Loucy (cell line): ENCODE results near the gene OXER1.

Experiments used
- H2AFZ ChIP-seq: fragments of 200-600 bp; sonication (generic); 2 replicates; pipeline ENCODE4 v1.6.0; 2016; ENCODE audit warnings: antibody characterized with exemption, mild to moderate bottlenecking, low read length, moderate library complexity
- H3F3A ChIP-seq: fragments of 200-600 bp; 2 replicates; pipeline ENCODE4 v1.6.0; 2016; ENCODE audit warnings: antibody characterized with exemption, low read depth, mild to moderate bottlenecking
- H3K27me3 ChIP-seq: fragments of 200-600 bp; sonication (generic); 2 replicates; pipeline ENCODE4 v1.6.1; 2014; ENCODE audit warnings: low read length, mild to moderate bottlenecking; ENCODE audit not compliant: insufficient read depth, poor library complexity, severe bottlenecking
- H3K36me3 ChIP-seq: fragments of 200-600 bp; sonication (generic); 2 replicates; pipeline ENCODE4 v1.6.1; 2016; ENCODE audit warnings: low read length; ENCODE audit not compliant: insufficient read depth
- H3K4me1 ChIP-seq: fragments of 200-600 bp; sonication (generic); 2 replicates; pipeline ENCODE4 v1.5.1; 2014; ENCODE audit warnings: low read length, mild to moderate bottlenecking; ENCODE audit not compliant: insufficient read depth, poor library complexity, severe bottlenecking
- H3K4me2 ChIP-seq: fragments of 200-600 bp; sonication (generic); 2 replicates; pipeline ENCODE4 v1.6.0; 2014; ENCODE audit warnings: antibody characterized with exemption, low read length, low read depth, mild to moderate bottlenecking; ENCODE audit not compliant: poor library complexity, severe bottlenecking
- H3K4me3 ChIP-seq: fragments of 200-600 bp; sonication (generic); 2 replicates; pipeline ENCODE4 v1.5.1; 2014; ENCODE audit warnings: low read length, mild to moderate bottlenecking, mixed read lengths; ENCODE audit not compliant: poor library complexity, severe bottlenecking
- H3K79me2 ChIP-seq: fragments of 200-600 bp; sonication (generic); 2 replicates; pipeline ENCODE4 v1.6.1; 2014; ENCODE audit warnings: low read length; ENCODE audit not compliant: insufficient read depth
- H3K9ac ChIP-seq: fragments of 200-600 bp; sonication (generic); 2 replicates; pipeline ENCODE4 v1.6.0; 2014; ENCODE audit warnings: mild to moderate bottlenecking, low read depth, low read length, moderate library complexity; ENCODE audit not compliant: poor library complexity, severe bottlenecking
- H3K9me2 ChIP-seq: fragments of 200-600 bp; sonication (generic); replicated peaks from 2 replicates; pipeline ENCODE4 v1.6.1; 2016; ENCODE audit warnings: low read depth, low read length, mixed read lengths
- H3K9me3 ChIP-seq: fragments of 200-600 bp; sonication (generic); 2 replicates; pipeline ENCODE4 v1.6.1; 2014; ENCODE audit warnings: mild to moderate bottlenecking, antibody characterized with exemption, low read length, low read depth; ENCODE audit not compliant: insufficient read depth
- H4K20me1 ChIP-seq: fragments of 200-600 bp; sonication (generic); 2 replicates; pipeline ENCODE4 v1.6.0; 2014; ENCODE audit warnings: antibody characterized with exemption, low read length, mild to moderate bottlenecking; ENCODE audit not compliant: insufficient read depth, poor library complexity, severe bottlenecking
- CTCF ChIP-seq: fragments of 200-600 bp; sonication (generic); conservative IDR thresholded peaks from 2 replicates; pipeline ENCODE4 v1.5.1; 2014; ENCODE audit warnings: mild to moderate bottlenecking, antibody characterized with exemption, low read length
- EZH2phosphoT487 ChIP-seq: fragments of 200-600 bp; IDR thresholded peaks from 2 replicates; pipeline ENCODE4 v1.6.1; 2018; ENCODE audit warnings: antibody characterized with exemption, mild to moderate bottlenecking, moderate library complexity, borderline replicate concordance

Gene OXER1

GRCh38 chr2:42742740-42743658, 20.9 kb downstream of the OXER1 start:
- no peaks in the 10 kb centered on the region for H3K79me2 ChIP-seq
- H3K9me3 ChIP-seq = no peaks in the 10 kb centered on the region
- H3K27me3 ChIP-seq = no peaks in the 10 kb centered on the region
- H3K36me3 ChIP-seq = peaks cover 8% of the 10 kb centered on the region; the same call in 1 of the 2 replicates
- no peak overlapping the region for H3K9ac ChIP-seq
- H3K9me2 ChIP-seq = no peaks in the 10 kb centered on the region; the same call in 1 of the 2 replicates
- H3K4me2 ChIP-seq = no peak overlapping the region
- no peak overlapping the region for H3K4me3 ChIP-seq
- H2AFZ ChIP-seq = no peak overlapping the region
- no peaks in the 10 kb centered on the region for H3K4me1 ChIP-seq
- H4K20me1 ChIP-seq = no peaks in the 10 kb centered on the region
- TF ChIP-seq EZH2phosphoT487 (no peak), CTCF (no peak)
- H3F3A ChIP-seq = no peaks in the 10 kb centered on the region

GRCh38 chr2:42741140-42741539, 22.8 kb downstream of the OXER1 start:
- no peaks in the 10 kb centered on the region for H3K4me1 ChIP-seq
- H4K20me1 ChIP-seq = no peaks in the 10 kb centered on the region
- peaks cover 27% of the 10 kb centered on the region; the same call in 1 of the 2 replicates for H3K36me3 ChIP-seq
- H3K79me2 ChIP-seq = no peaks in the 10 kb centered on the region
- H2AFZ ChIP-seq = no peak overlapping the region
- no peak overlapping the region for H3K9ac ChIP-seq
- no peaks in the 10 kb centered on the region for H3K27me3 ChIP-seq
- peaks cover 3% of the 10 kb centered on the region; the same call in 1 of the 2 replicates for H3K9me3 ChIP-seq
- no peak overlapping the region for H3K4me3 ChIP-seq
- no peaks in the 10 kb centered on the region for H3F3A ChIP-seq
- H3K4me2 ChIP-seq = no peak overlapping the region
- TF ChIP-seq EZH2phosphoT487 = no peak
- TF ChIP-seq CTCF = no peak
- no peaks in the 10 kb centered on the region; the same call in 1 of the 2 replicates for H3K9me2 ChIP-seq

- Histone ChIP-seq H3K36me3 (peaks cover 31% of the 10 kb centered on the region; the same call in 1 of the 2 replicates), H3K4me3 (no peak overlapping the region)
Observed at GRCh38 chr2:42736598-42737322, 27.2 kb downstream of the OXER1 start.

More at GRCh38 chr2:42736598-42737322, 27.2 kb downstream of the OXER1 start:
- Histone ChIP-seq H3K4me1 (no peaks in the 10 kb centered on the region), H3K79me2 (no peaks in the 10 kb centered on the region), H3K9me3 (peaks cover 12% of the 10 kb centered on the region; the same call in 1 of the 2 replicates), H2AFZ (no peak overlapping the region), H3K9ac (no peak overlapping the region), H3K9me2 (no peaks in the 10 kb centered on the region; the same call in 1 of the 2 replicates), H3K27me3 (no peaks in the 10 kb centered on the region), H4K20me1 (no peaks in the 10 kb centered on the region), H3K4me2 (no peak overlapping the region), H3F3A (no peaks in the 10 kb centered on the region)
- TF ChIP-seq CTCF (no peak), EZH2phosphoT487 (no peak)
